MG63 (cell line): ENCODE measurements around the gene DDTL. TPM values are rescaled to one million over a fixed set of nuclear protein-coding genes. Genes with fewer than 3 reads are reported as not detected.
"Not testable (repeated sequence)": the region's sequence is repeated elsewhere in the genome, so short reads cannot be mapped to it uniquely, and the experiment has no call there.

ENCODE experiments used
- DNase-seq: peaks from one replicate; pipeline ENCODE4 v3.0.0-alpha.2; 2020
- H3K27me3 ChIP-seq: fragments of 250-450 bp; sonication (Bioruptor Pico); 2 replicates; pipeline ENCODE4 v1.5.1; 2020; ENCODE audit warnings: mild to moderate bottlenecking, moderate library complexity
- H3K36me3 ChIP-seq: fragments of 250-450 bp; sonication (Bioruptor Pico); 2 replicates; pipeline ENCODE4 v1.5.1; 2020; ENCODE audit warnings: mild to moderate bottlenecking, moderate library complexity
- H3K4me3 ChIP-seq: fragments of 250-450 bp; sonication (Bioruptor Pico); 2 replicates; pipeline ENCODE4 v1.5.1; 2020; ENCODE audit warnings: mild to moderate bottlenecking, moderate library complexity
- H3K9me3 ChIP-seq: fragments of 250-450 bp; sonication (Bioruptor Pico); 2 replicates; pipeline ENCODE4 v1.5.1; 2020; ENCODE audit warnings: mild to moderate bottlenecking, moderate library complexity
- total RNA-seq: library from RNA; depleted of rRNA; stranded (reverse); fragments of >200 nt; shearing (Covaris generic); gene quantifications from 2 replicates; pipeline ENCODE4 v1.2.3, GENCODE V29; 2014; ENCODE audit warnings: low replicate concordance

Gene DDTL
- total RNA-seq, 1 experiment from 2014 or later: 6.6 TPM

DNA sequence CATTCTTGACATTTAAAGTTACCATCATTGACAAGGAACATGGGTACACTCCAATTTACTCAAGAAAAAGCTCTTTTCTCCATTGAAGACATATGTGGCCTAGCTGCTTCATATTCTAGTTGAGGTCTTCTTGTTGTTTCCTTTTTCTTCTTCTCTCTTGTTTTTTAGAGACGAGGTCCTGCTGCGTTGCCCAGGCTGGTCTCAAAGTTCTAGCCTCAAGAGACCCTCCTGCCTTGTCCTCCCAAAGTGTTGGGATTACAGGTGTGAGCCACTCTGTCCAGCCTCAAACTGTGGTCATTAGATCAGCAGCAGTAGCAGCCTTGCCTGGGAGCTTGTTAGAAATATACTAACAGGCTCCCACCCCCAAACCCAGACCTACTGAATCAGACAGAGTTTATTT is 26.4 kb downstream of the DDTL start:
- not testable (repeated sequence) for H3K36me3 ChIP-seq, DNase-seq, H3K9me3 ChIP-seq, H3K27me3 ChIP-seq, H3K4me3 ChIP-seq

DNA sequence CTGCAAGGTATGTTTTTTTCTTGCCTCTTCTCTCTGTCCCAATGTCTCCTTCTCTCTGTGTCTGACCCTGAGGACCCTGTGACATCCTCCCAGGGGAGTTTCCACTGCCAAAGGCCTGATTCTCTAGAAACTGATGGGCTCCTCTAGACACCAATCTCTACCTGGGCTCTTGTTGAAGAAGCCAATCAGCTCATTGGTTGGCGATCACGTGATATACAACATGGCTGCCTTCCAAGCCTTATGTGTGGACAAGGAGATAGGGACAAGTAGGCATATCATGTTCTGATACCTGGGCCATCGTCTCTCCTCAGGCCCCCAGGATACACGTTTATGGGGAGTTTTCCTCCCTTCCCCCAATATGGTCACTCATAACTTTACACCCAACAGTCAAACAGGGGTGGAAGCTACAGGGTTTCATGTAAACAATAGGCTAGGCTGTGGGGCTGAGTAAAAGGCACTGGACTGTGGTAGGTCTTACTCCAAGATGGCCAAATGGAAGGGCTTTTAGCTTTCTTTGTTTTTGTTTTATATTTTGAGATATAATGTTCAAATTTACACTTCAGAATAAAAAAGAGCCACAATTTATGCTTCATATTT is 27.0 kb downstream of the DDTL start:
- not testable (repeated sequence) for DNase-seq, H3K36me3 ChIP-seq, H3K4me3 ChIP-seq, H3K27me3 ChIP-seq, H3K9me3 ChIP-seq

DNA sequence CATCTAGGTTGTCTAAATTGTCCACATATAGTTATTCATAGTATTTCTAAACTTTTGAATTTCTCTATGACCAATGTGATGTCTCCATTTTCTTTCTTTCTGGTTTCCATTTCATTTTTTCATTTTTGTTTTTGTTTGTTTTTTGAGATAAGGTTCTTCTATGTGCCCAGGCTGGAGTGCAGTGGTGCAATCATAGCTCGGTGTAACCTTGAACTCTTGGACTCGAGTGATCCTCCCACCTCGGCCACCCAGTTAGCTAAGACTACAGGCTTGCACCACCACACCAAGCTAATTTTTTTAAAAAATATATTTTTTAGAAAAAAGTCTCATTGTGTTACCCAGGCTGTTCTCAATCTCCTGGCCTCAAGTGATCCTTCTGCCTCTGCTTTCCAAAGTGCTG is 30.4 kb downstream of the DDTL start:
- no peaks in the 10 kb centered on the region for H3K27me3 ChIP-seq
- no peak for DNase-seq
- H3K36me3 ChIP-seq: no peaks in the 10 kb centered on the region
- no peaks in the 10 kb centered on the region for H3K9me3 ChIP-seq
- H3K4me3 ChIP-seq: no peak overlapping the region

DNA sequence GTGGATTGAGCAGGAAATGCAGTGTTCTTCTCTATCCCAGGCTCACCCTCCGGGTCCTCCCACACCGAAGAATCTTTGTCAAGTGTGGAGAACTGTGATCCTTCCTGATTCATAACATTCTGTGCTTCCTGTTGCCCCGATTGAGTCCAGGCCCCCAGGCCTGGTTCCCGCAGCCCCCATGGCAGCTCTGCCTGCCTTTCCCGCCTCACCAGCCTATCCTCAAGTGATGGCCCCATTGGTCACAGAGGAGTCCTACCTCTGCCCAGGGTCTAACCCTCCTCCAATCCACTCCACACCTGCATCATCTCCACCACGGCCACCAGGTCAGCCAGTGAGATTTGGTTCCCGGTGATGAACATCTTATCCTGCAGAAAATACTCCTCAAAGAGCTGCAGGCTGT is 33.1 kb downstream of the DDTL start:
- H3K4me3 ChIP-seq, H3K9me3 ChIP-seq, H3K27me3 ChIP-seq, DNase-seq, H3K36me3 ChIP-seq: not testable (repeated sequence)

- Histone ChIP-seq H3K4me3 (no peak overlapping the region), H3K27me3 (no peaks in the 10 kb centered on the region), H3K36me3 (no peaks in the 10 kb centered on the region), H3K9me3 (no peaks in the 10 kb centered on the region)
- DNase-seq: no peak
Measured at GRCh38 chr22:24001314-24001713, 34.6 kb downstream of the DDTL start.

DNA sequence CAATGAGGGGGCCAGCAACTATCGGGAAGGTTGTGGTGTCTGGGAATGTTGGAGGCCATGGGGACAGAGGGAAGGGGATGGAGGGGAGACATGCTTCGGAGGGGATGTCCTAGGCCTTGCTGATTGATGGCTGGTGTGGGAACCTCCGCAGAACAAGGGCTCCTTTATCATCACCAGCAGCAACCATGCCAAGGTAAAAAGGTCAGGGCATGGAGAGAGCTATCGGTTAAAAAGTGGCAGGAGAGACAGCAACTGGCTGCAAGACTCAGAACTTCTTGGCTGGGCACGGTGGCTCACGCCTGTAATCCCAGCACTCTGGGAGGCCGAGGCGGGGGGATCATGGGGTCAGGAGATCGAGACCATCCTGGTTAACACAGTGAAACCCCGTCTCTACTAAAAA is 35.6 kb downstream of the DDTL start:
- H3K27me3 ChIP-seq: no peaks in the 10 kb centered on the region
- H3K36me3 ChIP-seq: no peaks in the 10 kb centered on the region
- H3K4me3 ChIP-seq: no peak overlapping the region
- H3K9me3 ChIP-seq: no peaks in the 10 kb centered on the region
- no peak for DNase-seq

DNA sequence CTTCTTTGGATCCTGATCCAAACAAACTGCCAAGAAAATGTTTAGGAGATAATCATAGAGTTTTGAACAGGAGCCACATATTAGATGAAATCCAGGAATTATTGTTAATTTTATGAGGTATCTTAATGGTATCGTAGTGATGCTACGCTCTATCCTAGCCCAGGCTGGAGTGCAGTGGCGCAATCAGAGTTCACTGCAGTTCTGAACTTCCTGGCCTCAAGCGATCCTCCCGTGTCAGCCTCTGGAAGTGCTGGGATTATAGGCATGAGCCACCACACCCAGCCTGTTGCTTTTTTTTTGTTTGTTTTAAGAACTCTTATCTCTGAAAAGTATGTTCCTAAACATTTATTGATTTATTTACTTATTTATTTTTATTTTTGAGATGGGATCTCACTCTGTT is 36.2 kb downstream of the DDTL start:
- H3K36me3 ChIP-seq: no peaks in the 10 kb centered on the region
- DNase-seq: no peak
- H3K4me3 ChIP-seq: no peak overlapping the region
- H3K9me3 ChIP-seq: no peaks in the 10 kb centered on the region
- no peaks in the 10 kb centered on the region for H3K27me3 ChIP-seq

GRCh38 chr22:24003887-24004286 is 37.2 kb downstream of the DDTL start:
- Histone ChIP-seq H3K27me3 (no peaks in the 10 kb centered on the region), H3K9me3 (no peaks in the 10 kb centered on the region), H3K36me3 (no peaks in the 10 kb centered on the region), H3K4me3 (no peak overlapping the region)
- no peak for DNase-seq

GRCh38 chr22:24005201-24005600 is 38.5 kb downstream of the DDTL start, which contains the start of gene GSTT4:
Gene GSTT4 (minus strand): TSS chr22:24005453. CDS start chr22:24005356, 97 bp downstream.
- no peaks in the 10 kb centered on the region for H3K27me3 ChIP-seq
- no peak within 1 kb of the TSS for H3K4me3 ChIP-seq
- H3K9me3 ChIP-seq: no peaks in the 10 kb centered on the region
- DNase-seq: peak; percentile 26
- H3K36me3 ChIP-seq: no peaks in the 10 kb centered on the region

DNA sequence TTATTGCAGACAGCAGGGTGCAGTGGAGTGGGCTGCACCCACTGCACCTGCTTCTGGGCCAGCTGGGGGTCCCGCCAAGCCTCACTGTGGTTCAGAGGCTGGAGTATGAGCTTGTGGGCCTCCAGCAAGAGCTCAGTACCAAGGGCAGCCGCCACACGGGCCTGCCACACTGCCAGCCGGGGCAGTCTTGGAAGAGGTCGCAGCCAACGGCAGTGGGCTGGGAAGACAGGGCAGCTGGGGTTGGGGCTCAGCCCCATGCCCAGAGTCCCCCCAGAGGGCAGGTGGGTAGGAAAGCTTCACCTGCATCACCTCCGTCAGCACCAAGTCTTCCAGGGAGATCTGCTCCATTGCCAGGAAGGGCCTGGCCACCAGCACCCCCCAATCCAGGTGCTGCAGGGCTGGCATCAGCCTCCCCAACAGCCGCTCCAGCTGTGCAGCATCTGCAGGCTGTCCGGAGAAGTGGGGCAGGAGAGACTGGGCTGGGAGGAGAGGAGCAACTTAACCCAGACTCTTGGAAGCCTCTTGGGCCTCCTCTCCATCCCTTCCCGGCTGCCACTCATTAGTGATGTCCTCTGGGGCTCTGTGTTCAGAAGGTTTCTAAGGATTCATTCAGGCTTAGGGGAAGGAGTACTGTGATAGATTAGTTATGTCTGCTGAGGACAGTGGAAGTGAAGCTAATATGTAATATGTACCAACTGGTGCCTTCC is 39.7 kb downstream of the DDTL start:
- DNase-seq: no peak
- no peaks in the 10 kb centered on the region for H3K27me3 ChIP-seq

GRCh38 chr22:24006914-24007214 is 40.2 kb downstream of the DDTL start:
- Histone ChIP-seq H3K4me3 (no peak overlapping the region), H3K36me3 (no peaks in the 10 kb centered on the region), H3K27me3 (no peaks in the 10 kb centered on the region), H3K9me3 (no peaks in the 10 kb centered on the region)
- DNase-seq: no peak

More for the DNA sequence above, 39.7 kb downstream of the DDTL start:
- Histone ChIP-seq H3K4me3 (no peak overlapping the region), H3K36me3 (no peaks in the 10 kb centered on the region), H3K9me3 (no peaks in the 10 kb centered on the region)

DNA sequence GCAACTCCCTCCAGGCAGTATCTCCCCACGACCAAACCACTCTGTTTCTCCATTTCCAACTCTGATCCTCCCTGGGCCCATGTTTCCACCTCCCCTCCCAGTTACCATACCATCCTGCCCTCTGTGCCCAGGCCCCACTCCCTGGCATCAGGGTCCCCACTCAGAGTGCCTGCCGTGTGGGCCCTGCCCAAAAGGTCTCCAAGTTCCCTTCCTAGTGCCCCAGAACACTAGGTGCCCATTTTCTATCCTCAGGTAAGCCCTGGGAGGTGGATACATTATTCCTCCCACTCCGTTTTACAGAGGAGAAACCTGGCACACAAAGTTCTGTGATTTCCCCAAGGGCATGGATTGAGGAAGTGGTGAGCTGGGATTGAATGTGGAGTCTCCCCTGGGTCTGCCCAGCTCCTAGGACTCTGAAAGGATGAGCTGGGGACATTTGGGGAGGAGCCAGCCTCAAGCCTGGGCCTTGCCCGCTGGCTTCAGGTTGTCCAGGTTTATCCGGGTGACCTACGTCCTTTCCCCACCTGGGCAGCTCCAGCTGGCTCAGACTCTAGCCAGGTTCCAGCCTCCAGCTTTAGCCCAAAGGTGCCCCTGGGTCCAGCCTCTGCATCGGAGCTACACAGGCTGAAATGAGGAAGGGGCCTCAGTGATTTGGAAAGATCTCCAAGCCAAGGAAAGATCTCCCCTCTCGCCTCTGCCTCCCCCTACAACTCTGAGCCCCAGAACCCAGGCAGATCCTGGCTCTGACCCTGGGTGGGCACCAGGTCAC is 40.7 kb downstream of the DDTL start:
- DNase-seq: no peak

GRCh38 chr22:24008022-24008283 is 41.3 kb downstream of the DDTL start:
- Histone ChIP-seq H3K27me3 (no peaks in the 10 kb centered on the region), H3K9me3 (no peaks in the 10 kb centered on the region), H3K4me3 (no peak overlapping the region), H3K36me3 (no peaks in the 10 kb centered on the region)
- no peak for DNase-seq

More for the DNA sequence above, 40.7 kb downstream of the DDTL start:
- Histone ChIP-seq H3K9me3 (no peaks in the 10 kb centered on the region), H3K4me3 (no peak overlapping the region), H3K36me3 (no peaks in the 10 kb centered on the region), H3K27me3 (no peaks in the 10 kb centered on the region)

DNA sequence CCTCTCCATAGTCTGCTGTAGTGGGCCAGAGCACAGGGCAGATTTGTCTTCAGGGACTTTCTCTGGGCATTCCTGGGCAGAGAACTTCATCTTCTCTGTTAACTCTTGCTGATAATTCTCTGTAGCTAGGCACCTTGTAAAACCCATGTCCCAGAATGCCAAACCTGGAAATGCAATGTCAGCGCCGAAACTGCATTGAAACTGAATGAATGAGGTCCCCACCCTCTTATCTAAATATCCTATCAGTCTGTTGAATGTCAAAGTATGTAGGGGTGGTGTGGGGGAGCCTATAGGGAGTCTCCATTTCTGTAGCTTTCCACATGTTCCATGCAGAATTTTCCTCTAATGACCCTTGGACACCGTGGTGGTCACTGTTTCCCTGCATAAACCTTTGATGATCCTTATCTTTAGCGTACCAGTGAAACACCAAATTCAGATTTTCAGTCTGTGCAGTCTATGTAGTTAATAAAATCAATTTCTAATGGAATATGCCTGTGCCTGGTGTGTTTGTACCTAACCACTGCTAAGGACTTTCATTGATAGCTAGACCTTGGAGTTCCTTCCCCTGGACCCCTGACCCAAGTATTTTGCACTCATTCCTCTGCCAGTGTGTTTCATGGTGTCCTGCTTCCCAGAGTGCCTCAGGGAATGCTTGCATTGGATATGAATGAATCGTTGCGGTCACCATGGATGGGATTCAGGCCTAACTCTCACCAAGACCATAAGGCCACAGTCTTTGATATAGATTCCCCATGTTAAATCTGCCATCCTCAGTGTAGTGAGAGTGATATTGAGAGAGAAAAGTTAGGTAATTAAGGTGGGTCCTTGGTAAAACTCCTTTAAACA is 41.9 kb downstream of the DDTL start:
- no peaks in the 10 kb centered on the region for H3K36me3 ChIP-seq
- no peak for DNase-seq
- H3K4me3 ChIP-seq: no peak overlapping the region
- no peaks in the 10 kb centered on the region for H3K27me3 ChIP-seq
- H3K9me3 ChIP-seq: no peaks in the 10 kb centered on the region

GRCh38 chr22:24009227-24010017 is 42.7 kb downstream of the DDTL start:
- Histone ChIP-seq H3K36me3 (no peaks in the 10 kb centered on the region), H3K4me3 (no peak overlapping the region), H3K27me3 (no peaks in the 10 kb centered on the region), H3K9me3 (no peaks in the 10 kb centered on the region)
- no peak for DNase-seq

DNA sequence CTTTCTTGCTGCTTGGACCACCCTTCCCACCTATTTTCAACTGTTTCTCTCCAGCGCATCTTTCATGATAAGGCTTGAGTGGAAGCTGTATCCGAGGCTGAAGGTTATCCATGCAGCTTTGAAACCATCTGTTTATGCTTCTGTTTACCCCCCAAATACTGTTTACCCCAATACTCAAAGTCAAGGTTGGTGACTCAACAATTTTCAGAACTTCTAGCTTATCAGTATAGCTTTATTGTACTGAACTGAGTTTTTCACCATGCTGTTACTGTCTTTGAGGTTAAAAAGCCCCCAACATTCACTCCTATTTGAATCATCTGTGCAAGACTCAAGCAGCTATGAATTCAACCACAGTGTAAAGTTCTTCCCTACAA is 43.3 kb downstream of the DDTL start:
- Histone ChIP-seq H3K36me3 (no peaks in the 10 kb centered on the region), H3K27me3 (no peaks in the 10 kb centered on the region)

GRCh38 chr22:24011735-24012068 is 45.0 kb downstream of the DDTL start:
- no peaks in the 10 kb centered on the region for H3K27me3 ChIP-seq
- no peaks in the 10 kb centered on the region for H3K36me3 ChIP-seq
- no peaks in the 10 kb centered on the region for H3K9me3 ChIP-seq
- peak overlapping the region; percentile 98 for H3K4me3 ChIP-seq
- no peak for DNase-seq

More for the DNA sequence above, 43.3 kb downstream of the DDTL start:
- Histone ChIP-seq H3K9me3 (no peaks in the 10 kb centered on the region), H3K4me3 (no peak overlapping the region)
- DNase-seq: no peak
